C4-2B (cell line): ENCODE measurements around the gene LASP1.

Experiments
- H3K27ac ChIP-seq: fragments of 450-650 bp; 2 replicates; pipeline ENCODE4 v1.5.1; 2017
- ZFX ChIP-seq: fragments of 450-650 bp; IDR thresholded peaks from 2 replicates; pipeline ENCODE4 v1.6.1; 2017
- TF ChIP-seq, protein P1 (sequence below): fragments of 450-650 bp; conservative IDR thresholded peaks from 2 replicates; pipeline ENCODE4 v1.5.1; 2017; ENCODE audit warnings: mild to moderate bottlenecking

Gene LASP1

DNA sequence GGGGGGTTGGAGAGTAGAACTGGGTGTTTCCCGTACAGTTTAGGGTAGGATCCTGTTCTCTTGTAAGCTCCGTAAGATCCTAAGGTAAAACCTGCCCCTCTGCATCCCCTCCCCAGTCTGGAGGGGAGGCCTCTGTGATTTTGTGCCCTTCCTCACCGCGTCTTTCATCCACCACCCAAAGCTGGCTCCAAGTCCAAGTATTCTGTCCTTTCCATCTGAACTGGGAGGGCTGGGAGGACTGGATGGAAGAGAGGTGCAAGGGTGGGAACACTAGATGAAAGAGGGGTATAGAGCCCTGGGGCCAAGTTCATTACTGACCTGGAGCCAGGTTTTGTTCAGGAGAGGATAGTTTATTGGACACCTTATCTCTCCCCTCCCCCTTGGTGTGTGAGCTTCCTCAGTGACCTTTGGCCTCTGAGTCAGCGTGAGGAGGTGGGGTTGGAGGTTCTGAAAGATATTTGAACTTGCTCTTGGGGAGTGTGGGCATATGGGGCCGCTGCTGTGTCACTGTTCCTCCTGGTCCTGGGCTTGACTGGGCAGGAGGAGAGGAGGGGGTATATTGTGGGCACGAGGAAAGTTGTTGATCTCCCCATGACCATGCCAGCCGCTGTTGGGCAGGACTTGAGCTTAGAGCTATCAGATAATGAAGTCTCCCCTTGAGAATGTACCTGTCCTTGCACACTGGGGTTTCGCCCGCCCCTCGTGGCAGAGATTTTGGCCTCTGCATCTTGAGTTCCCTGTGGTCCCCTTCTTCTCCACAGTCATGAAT is 1.6 kb downstream of the LASP1 start:
- TF ChIP-seq, protein P1, sequence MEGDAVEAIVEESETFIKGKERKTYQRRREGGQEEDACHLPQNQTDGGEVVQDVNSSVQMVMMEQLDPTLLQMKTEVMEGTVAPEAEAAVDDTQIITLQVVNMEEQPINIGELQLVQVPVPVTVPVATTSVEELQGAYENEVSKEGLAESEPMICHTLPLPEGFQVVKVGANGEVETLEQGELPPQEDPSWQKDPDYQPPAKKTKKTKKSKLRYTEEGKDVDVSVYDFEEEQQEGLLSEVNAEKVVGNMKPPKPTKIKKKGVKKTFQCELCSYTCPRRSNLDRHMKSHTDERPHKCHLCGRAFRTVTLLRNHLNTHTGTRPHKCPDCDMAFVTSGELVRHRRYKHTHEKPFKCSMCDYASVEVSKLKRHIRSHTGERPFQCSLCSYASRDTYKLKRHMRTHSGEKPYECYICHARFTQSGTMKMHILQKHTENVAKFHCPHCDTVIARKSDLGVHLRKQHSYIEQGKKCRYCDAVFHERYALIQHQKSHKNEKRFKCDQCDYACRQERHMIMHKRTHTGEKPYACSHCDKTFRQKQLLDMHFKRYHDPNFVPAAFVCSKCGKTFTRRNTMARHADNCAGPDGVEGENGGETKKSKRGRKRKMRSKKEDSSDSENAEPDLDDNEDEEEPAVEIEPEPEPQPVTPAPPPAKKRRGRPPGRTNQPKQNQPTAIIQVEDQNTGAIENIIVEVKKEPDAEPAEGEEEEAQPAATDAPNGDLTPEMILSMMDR, result no peak
- no peak for TF ChIP-seq ZFX
- peak overlapping the region; percentile 83 for H3K27ac ChIP-seq

DNA sequence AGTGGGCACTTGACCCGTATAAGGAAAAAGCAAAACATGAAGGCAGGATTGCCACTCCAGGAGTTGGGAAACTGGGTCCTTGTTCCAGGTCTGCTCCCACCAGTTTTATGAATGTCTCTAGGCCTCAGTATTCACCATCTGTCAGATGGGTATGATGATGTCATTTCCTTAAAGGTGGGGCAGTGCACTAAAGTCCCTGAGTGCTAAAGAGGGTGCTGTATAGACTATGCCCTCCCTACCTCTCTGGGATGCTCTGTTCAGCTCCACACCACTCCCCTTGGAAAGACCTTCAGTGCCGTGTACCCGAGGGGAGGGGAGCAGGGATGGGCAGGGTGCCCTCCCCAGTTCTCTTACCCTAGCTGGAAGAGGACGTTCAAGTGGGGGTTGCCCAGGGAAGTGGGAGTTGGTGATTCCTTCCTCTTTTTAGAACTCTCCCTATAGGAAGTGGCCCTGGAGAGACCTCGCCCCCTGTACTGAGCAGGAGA is 2.2 kb downstream of the LASP1 start:
- TF ChIP-seq, protein P1, result no peak
- TF ChIP-seq ZFX, result no peak
- H3K27ac ChIP-seq, result peak overlapping the region; percentile 83

DNA sequence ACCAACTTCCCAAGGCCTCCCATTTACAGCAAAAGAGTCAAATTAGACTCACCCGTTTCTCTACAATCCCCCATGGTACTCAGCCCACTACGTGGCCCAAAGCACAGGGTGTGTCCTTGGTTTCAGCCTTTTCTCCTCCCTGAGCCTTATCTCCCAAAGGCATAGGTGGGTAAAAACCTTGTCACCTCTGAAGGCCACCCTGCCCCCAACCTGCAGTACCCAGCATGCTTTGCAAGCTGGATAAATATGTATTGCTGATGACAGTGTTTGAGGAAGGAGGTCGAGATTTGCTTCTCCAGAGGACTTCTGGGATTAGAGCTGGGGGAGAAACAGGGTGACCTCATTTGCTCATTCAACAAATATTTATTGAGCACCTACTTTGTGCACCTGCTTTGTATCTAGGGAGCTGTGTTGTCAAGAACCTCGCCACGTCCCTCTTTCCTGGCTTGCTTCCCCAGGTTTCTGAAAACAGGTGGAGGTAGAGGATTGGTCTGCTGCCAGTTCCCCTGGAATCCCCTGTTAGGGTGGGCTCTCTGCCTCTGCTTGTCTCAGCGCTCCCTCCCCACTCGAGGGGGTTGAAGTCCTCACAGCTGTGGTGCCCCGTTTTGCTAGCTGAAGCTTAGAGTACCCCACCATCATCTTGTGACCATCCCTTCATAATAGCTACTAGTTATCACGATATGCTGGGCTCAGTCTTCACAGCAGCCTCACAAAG is 3.0 kb downstream of the LASP1 start:
- TF ChIP-seq ZFX, result no peak
- peak overlapping the region; percentile 83 for H3K27ac ChIP-seq

DNA sequence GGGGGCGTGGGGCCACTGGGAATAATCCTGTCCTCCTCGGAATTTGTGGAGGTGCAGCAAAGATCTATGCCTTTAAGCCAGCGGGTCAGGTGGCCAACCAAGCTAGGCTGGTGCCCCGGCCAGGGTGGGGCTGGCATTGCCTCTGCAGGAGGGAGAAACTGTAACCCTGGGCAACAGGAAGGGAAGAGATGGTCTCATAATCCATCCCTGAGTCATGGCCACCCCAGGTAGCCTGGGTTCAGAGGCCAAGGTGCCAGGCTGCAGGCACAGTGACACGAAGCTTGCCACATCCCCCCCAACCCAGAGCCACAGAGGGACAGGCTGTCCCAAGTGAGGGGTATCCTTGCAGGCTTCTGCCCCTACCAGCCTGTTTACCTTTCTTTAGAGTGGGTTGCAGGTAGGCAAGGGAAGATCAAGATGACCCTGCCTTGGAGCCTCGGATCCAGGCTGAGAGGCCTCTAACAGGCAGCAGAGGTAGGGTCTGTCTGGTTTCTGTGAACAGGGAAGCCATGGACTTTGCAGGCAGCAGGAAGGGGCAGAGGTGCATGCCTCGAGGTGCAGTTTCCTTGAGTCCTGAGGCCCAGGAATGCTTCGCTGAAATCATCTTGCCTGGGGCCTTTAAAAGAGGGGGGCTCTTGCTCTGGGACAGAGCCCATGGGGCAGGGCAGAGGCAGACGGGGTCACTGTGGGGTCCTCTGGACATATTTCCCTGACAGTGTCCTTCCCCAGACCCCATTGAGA is 4.0 kb downstream of the LASP1 start:
- H3K27ac ChIP-seq, result no peak overlapping the region
- no peak for TF ChIP-seq ZFX
- TF ChIP-seq, protein P1, result no peak

DNA sequence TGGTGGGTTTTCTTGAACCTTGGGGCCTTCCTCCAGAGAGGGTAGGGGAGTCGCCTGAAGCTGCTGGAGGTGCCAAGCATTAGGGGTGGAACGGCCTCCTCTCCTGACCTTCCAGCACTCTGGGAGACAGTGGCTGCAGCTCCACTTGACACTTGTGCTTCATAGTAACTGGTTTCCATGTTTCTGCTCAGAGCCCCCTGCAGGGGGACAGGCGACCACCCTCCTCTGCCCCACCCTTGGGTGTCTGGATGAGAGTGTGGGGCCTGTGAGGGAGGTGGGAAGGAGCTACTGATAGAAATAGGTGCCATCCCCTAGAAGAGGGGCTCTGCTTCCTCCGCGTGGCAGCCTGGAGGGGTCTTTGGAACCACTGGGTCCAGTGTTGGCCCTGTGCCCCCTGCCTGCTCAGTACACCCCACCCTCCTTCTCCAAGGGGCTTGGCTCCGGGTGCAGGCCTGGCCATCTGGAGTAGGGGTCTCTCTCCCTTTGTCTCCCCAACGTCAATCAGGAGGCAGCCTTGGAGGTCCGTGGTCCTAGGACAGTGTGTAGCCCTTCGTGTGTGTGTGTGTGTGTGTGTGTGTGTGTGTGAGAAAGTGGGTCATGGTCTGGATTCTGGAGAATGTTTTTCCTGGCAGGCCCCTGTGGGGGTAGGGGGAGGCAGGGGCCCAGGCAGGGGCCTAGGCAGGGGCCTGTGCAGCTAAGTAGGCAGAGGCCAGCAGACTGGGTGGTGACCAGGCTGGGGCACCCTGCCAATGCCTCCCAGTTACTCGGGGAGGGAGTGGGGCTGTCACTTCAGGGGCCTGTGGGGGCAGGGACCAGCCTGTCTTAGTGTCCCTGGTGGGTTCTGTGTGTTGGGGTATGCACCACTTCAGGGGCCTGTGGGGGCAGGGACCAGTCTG is 4.9 kb downstream of the LASP1 start:
- H3K27ac ChIP-seq, result no peak overlapping the region
- TF ChIP-seq, protein P1, result no peak
- no peak for TF ChIP-seq ZFX

DNA sequence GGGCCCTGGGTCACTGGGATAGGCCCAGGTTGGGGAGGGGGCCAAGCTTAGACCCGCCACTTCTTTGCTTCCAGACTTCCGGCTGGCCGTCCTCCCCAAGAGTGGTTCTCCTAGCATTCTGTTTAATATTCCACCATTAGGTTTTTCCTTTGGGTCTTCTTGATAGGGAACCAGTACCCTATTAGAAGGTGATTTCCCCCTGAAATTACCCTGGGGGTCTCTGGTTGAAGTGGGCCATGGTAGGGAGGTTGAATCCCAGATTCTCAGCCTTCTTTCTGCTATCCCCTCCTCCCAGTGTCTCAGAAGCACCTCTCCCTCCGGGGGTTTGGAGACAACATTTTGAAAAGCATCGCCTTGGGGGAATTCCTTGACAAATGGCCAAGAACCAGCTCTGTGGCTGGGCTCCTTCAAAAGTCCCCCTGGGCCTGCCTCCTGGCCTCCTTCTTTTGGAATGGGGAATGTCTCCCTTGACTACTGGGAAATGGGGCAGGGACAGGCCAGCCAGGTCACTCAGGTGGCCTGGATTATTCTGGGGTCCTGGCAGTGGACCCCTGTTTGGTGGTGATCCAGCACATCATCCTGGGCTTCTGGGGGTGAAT is 5.7 kb downstream of the LASP1 start:
- no peak overlapping the region for H3K27ac ChIP-seq
- TF ChIP-seq, protein P1, result no peak
- no peak for TF ChIP-seq ZFX
